Bronchial epithelial cell (primary cell): ENCODE results near the gene HYDIN. TPM values are rescaled to one million over a fixed set of nuclear protein-coding genes. Genes with fewer than 3 reads are reported as not detected.

Experiments
- total RNA-seq: library from RNA; depleted of rRNA; stranded (reverse); fragments of >200 nt; gene quantifications from 2 replicates; pipeline ENCODE4 v1.2.1, GENCODE V29; 2014

The HYDIN gene
- total RNA-seq, 1 donor from 2014 or later: 1.3 TPM

Other genes starting within 250 kb of the HYDIN start
- 37.4 and 42.9 TPM in 2 replicates for gene CMTR2, start 58.7 kb upstream of the HYDIN start, total RNA-seq
- gene CALB2, start 128.0 kb upstream of the HYDIN start, total RNA-seq: 0.26 and 2.2 TPM in 2 replicates
- gene TLE7, start 211.3 kb upstream of the HYDIN start, total RNA-seq: not detected in 2 replicates
- 7.9 and 8.1 TPM in 2 replicates for gene ZNF23, start 231.5 kb upstream of the HYDIN start, total RNA-seq